Measurements from ENCODE around the gene DEPDC5.

GRCh38 chr22:31752096-31752847 is 1.5 kb upstream of the DEPDC5 start:
- TF ChIP-seq CTCF (IDR thresholded peaks at IDR 0.05): no peak
- TF ChIP-seq EP300 (IDR thresholded peaks at IDR 0.05): no peak
- no peak for TF ChIP-seq POLR2A (IDR thresholded peaks at IDR 0.05)
- TF ChIP-seq POLR2AphosphoS5 (IDR thresholded peaks at IDR 0.05): no peak

All from sigmoid colon (tissue), 4 donors.